HG03064 (cell line): ENCODE measurements around the gene TRAF4.
"Not testable (repeated sequence)": the region's sequence is repeated elsewhere in the genome, so short reads cannot be mapped to it uniquely, and the experiment has no call there.

Source experiments
- ATAC-seq: cut with Tn5 transposase; IDR thresholded peaks from one replicate; pipeline ENCODE4 v1.9.1; 2021; ENCODE audit warnings: low read depth; ENCODE audit not compliant: unreplicated experiment

The TRAF4 gene

DNA sequence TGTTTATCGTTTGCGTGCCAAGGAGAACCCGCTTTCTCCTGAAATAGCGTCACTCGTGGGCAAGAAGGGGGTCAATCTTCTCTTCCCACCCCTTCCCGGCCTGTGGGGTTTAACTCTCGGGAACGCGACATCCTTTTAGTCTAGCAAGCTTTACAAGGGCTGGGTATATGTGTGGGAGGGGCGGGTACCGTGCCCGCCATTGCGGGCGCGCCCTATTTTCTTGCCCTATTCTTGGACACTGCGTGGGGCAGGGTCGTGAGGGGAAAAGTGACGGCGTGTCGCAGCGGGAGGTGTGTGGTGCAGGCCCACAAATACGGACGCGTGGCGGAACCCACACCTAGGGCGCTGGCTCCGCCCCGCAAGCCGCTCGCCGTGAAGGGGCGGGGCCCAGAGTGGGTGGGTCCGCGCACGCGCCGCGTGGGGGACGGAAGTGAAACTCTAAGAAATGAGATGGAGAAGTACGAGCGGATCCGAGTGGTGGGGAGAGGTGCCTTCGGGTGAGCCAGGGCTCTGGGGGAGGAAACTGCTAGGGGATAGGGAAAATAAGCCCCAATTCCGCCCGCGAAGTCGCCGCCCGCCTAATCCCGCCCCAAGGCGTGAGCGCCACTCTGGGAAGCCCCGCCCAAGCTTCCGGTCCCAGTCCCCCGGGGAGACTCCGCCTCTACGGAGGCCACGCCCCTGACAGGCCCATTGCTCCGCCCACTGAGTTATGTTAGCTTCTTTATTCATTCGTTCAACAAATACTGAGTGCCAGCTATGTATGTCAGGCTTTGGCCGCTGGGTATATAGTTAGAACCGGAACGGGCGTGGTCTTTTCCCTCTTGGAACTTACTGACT, 15.2 kb upstream of the TRAF4 start, which contains the start of gene NEK8:
Gene NEK8, plus strand, starts transcription at position 425 of the 837 bp plus-strand sequence. Its CDS starts 26 bp downstream, at position 451.
- ATAC-seq, result peak; percentile 36

DNA sequence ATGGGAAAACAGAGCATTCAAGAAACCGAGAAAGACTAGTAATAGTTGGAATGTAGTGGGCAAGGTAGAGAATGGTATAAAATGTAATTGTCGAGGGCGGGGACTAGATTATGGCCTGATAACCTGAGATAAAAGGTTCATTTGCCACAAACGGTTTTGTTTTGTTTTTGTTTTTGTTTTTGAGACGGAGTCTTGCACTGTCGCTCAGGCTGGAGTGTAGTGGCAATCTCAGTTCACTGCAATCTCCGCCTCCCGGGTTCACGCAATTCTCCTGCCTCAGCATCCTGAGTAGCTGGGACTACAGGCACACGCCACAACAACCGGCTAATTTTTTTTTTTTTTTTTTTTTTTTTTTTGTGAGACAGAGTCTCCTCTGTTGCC, 13.9 kb upstream of the TRAF4 start:
- ATAC-seq, result no peak

DNA sequence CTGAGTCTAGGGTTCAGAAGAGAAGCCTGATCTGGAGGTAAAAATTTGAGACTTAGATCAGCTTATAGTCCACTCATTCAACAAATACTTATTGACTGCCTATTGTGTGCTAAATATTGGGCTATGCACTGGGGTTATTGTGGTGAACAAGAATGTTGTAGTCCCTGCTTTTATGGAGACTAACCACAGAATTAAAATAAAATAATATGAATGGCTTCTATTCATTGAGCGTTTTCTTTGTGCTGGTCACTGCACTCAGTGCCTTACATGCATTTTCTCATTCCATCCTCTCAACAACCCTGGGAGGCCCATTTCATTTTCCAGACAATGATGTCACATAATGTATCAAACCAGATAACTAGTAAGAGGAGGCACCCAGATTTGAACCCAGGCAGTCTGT, 10.5 kb upstream of the TRAF4 start:
- ATAC-seq, result no peak

DNA sequence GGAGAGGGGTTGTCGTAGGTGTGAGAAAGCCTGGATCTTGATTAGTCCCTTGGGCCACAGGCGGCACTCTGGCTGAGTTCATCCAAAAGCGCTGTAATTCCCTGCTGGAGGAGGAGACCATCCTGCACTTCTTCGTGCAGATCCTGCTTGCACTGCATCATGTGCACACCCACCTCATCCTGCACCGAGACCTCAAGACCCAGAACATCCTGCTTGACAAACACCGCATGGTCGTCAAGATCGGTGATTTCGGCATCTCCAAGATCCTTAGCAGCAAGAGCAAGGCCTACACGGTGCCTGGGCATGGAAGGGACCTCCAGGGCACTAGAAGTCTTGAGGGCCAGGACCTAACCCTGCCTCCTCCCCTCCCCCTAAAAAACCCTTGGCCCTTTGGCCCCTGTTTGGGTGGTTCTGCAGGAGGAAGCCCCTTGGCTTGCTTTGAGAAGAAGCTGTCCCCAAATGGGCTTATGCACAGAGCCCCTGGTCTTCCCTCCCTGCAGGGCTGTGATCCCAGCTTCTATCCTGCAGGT, 9.0 kb upstream of the TRAF4 start:
- no peak for ATAC-seq

DNA sequence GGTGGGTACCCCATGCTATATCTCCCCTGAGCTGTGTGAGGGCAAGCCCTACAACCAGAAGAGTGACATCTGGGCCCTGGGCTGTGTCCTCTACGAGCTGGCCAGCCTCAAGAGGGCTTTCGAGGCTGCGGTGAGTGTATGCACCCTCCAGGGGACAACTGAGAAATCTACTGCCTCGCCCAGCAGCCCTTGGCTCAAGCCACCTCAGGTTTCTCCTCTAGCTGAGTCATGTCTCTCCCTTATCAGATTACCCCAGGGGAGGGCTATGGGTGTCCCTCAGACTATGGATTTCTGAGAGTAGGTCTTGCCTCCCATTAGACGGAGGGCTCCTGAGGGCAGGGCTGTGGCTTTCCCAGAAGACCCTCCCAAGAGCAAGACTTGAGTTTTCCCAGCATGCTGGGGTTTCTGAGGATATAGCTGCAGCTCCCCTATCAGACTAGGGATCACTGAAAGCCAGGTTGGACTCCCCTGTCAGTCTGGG, 8.5 kb upstream of the TRAF4 start:
- no peak for ATAC-seq

- ATAC-seq, result not testable (repeated sequence)
Measured at GRCh38 chr17:28735913-28736769, 7.7 kb upstream of the TRAF4 start.

DNA sequence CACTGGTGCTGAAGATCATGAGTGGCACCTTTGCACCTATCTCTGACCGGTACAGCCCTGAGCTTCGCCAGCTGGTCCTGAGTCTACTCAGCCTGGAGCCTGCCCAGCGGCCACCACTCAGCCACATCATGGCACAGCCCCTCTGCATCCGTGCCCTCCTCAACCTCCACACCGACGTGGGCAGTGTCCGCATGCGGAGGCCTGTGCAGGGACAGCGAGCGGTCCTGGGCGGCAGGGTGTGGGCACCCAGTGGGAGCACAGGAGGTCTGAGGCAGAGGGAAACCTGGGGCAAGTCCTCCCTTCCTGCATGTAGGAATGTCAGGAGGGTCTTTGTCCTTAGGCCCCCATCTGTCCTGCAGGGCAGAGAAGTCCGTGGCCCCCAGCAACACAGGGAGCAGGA, 6.5 kb upstream of the TRAF4 start:
- no peak for ATAC-seq

DNA sequence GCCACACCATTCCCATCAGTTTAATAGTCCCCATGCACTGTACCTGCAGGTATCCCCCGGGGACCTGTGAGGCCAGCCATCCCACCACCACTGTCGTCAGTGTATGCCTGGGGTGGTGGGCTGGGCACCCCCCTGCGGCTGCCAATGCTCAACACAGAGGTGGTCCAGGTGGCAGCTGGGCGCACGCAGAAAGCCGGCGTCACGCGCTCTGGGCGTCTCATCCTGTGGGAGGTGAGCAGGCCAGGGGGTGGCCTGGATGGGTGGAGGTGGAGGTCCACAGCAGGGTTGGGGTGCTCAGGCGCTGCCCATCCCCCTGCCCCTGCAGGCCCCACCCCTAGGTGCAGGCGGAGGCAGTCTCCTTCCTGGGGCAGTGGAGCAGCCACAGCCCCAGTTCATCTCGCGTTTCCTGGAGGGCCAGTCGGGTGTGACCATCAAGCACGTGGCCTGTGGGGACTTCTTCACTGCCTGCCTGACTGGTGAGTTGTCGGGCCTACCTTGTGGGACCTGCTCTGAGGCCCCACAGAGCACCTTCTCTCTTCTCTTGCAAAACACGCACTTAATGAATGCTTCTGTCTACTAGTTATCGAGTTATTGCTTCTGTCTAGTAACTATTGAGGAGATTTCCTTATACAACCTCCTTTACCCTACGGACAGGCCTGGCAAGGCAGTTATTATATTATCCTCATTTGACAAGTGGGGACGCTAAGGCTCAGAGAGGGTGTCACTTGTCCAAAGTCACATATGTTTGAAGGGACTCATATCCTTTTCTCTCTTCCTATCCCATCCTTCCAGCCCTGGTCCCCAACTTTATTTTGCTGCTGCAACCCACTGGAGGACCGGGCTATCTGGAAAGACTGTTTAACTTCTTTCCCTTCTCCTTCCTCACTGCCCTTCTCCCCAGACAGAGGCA, 5.8 kb upstream of the TRAF4 start:
- peak; percentile 52 for ATAC-seq

DNA sequence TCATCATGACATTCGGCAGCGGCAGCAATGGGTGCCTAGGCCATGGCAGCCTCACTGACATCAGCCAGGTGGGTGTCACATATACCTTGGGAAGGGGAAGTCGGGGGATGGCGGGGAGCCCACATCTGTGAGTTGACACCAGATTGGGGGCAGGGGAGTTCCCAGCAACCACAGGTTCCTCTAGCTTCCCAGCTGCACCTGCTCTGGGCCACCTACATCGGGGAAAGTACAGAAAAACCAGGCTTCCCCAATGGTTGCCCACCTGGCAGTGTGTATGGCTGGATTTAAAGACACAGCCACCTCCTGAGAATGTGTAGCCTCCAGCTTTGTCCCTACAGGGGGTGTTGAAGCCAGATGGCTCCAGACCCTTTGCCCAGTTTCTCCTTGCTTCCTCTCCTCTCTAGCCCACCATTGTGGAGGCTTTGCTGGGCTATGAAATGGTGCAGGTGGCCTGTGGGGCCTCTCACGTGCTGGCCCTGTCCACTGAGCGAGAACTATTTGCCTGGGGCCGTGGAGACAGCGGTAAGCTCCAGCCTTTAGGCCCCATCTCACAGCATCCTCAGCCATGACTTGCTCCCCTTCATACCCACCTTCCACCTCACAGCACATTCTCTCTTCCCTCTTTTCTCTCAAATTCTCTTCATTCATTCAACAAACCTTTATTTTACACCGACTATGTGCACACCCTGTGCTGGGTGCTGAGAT, 5.0 kb upstream of the TRAF4 start:
- ATAC-seq, result no peak

GRCh38 chr17:28740406-28741357, 3.1 kb upstream of the TRAF4 start:
- ATAC-seq, result no peak

- ATAC-seq, result no peak
Measured at GRCh38 chr17:28741358-28742349, 2.2 kb upstream of the TRAF4 start.

- ATAC-seq, result no peak
Measured at GRCh38 chr17:28744104-28744971, 527 bp downstream of the TRAF4 start.

DNA sequence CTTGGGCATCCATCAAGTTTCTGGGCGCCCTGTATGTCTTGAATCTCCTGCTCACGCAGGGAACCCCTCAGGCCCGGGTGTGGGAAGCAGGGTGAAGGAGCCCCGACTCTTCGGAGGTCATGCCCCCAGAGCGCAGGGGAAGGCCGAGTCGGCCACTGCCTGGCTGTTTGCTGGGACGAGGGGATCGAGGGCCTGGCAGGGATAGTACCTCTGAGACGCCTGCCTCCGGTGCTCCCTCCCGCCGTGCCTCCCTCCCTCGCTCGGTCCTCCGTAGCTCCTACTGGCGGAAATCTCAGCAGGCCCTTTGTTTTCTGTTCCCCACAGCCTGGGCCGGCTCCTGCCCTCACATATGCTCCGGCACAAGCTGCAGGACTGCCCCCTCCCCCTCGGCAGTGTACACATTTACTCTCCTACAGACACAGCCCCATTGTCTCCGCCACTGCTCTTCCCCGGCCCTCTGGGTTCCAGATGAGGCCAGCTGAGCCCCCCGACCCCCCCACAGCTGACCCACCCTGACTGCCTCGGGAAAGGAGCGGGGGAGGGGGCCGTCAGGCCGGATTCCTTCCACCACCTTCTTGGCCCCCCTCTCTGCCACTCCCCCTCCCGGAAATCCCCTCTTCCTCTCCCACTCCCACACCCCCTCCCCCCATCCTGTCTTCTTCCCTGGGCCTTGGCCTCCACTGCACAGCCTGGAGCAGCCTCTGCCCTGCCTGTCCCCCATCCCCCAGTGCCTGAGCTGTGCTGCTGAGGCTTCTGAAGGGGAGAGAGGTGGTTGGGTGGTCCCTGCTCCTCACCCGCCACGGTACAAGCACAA, 1.4 kb downstream of the TRAF4 start:
- no peak for ATAC-seq

DNA sequence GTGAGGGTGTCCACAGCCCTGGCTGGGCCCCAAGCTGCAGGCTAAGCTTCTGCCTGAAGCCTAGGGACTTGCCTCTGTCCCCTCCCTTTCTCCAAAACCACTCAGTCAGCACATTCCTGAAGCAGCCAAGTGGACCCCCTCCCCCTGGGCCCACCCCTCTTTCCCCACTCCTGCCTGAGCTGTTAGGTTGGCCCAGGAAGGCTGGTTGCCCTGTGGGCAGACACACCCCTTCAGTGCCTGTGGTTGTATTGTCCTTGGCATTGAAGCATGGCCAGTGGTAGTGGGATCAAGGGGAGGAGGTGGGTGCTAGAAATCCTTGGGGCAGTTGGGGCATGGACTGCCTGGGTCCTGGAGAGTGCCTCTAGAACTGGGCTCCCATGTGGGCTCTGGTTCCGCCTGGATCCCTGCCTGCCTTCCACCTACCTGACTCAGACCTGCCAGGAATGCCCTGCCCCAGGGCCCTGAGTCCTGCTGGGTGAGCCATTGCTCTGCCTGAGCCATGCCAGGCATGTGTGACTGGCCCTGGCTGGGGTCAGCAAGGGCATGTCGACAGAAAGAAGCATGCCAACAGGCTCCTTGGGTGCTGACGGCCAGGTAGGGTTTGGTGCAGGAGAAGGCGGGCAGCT, 2.1 kb downstream of the TRAF4 start:
- ATAC-seq, result no peak

DNA sequence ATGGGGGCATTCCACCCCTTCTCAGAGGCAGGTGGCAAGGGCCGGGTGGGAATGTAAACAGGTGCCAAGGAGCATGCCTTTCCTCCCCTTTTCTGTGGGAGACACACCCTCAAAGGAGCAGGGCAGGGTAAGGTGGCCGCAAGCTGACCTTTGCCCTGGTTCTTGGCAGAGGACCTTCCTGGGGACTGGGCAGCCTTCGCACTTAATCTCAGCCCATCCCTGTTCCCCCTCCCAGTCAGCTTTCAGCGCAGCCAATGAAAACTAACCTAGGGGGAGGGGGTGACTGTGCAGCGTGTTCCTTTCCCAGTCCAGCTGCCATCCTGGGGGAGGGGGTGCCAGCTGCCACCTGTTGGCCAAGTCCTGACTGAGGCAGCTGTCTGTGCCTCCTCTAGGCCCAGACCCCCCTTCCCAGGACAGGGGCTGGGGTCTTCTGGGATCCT, 2.8 kb downstream of the TRAF4 start:
- no peak for ATAC-seq
